Duodenal mucosa (tissue), 2 donors: ENCODE results near the gene CRYGC.

Experiments used
- H3K27ac ChIP-seq: one replicate; pipeline ENCODE4 v1.7.0; 2013; ENCODE audit warnings: low read depth, low read length
- H3K27me3 ChIP-seq, 2 donors: one replicate each; pipeline ENCODE4 v1.7.0; 2013; ENCODE audit warnings: low read length in 2 of 2, control low read depth in 1 of 2; ENCODE audit not compliant: insufficient read depth in 2 of 2, control insufficient read depth in 1 of 2
- H3K36me3 ChIP-seq, 2 donors: one replicate each; pipeline ENCODE4 v1.7.0; 2013; ENCODE audit warnings: low read length in 2 of 2, control low read depth in 1 of 2; ENCODE audit not compliant: insufficient read depth in 2 of 2, control insufficient read depth in 1 of 2
- H3K4me1 ChIP-seq, 2 donors: one replicate each; pipeline ENCODE4 v1.7.0; 2013; ENCODE audit warnings: low read length in 2 of 2, control low read depth in 1 of 2; ENCODE audit not compliant: insufficient read depth in 2 of 2, control insufficient read depth in 1 of 2
- H3K4me3 ChIP-seq, 2 donors: one replicate each; pipeline ENCODE4 v1.7.0; 2013; ENCODE audit warnings: low read length in 2 of 2, low read depth in 1 of 2
- H3K9ac ChIP-seq, 2 donors: one replicate each; pipeline ENCODE4 v1.7.0; 2013; ENCODE audit warnings: low read length in 2 of 2, low read depth in 1 of 2
- H3K9me3 ChIP-seq, 2 donors: one replicate each; pipeline ENCODE4 v1.7.0; 2013; ENCODE audit warnings: low read length in 2 of 2, control low read depth in 1 of 2; ENCODE audit not compliant: control insufficient read depth in 1 of 2

Gene CRYGC

DNA sequence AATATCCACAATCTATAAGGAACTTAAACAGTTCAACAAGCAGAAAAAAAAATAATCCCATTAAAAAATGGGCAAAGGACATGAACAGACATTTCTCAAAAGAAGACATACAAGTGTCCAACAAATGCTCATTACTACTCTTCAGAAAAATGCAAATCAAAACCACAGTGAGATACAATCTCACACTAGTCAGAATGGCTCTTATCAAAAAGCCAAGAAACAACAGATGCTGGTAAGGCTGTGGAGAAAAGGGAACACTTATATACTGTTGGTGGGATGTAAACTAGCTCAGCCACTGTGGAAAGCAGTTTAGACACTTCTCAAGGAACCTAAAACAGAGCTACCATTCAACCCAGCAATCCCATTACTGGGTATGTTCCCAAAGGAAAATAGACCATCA lies 23.5 kb upstream of the CRYGC start:
- no peaks in the 10 kb centered on the region for H3K4me1 ChIP-seq
- H3K9ac ChIP-seq, result no peak overlapping the region
- no peaks in the 10 kb centered on the region for H3K9me3 ChIP-seq
- H3K4me3 ChIP-seq, result no peak overlapping the region
- H3K36me3 ChIP-seq, result no peaks in the 10 kb centered on the region
- no peaks in the 10 kb centered on the region for H3K27me3 ChIP-seq
- H3K27ac ChIP-seq, result no peak overlapping the region

DNA sequence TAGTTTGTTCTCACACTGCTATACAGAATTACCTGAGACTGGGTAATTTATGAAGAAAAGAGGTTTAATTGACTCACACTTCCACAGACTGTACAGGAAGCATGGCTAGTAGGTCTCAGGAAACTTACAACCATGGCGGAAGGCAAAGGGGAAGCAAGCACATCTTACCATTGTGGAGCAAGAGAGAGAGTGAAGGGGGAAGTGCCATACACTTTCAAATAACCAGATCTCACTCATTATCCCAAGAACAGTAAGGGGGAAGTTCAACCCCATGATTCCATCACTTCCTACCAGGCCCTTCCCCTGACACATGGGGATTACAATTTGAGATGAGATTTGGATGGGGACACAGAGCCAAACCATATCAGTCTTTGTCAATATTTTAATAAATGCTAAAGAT lies 21.3 kb upstream of the CRYGC start:
- Histone ChIP-seq H3K27me3 (no peaks in the 10 kb centered on the region), H3K4me1 (no peaks in the 10 kb centered on the region), H3K36me3 (no peaks in the 10 kb centered on the region), H3K4me3 (no peak overlapping the region), H3K27ac (no peak overlapping the region), H3K9me3 (no peaks in the 10 kb centered on the region), H3K9ac (no peak overlapping the region)

DNA sequence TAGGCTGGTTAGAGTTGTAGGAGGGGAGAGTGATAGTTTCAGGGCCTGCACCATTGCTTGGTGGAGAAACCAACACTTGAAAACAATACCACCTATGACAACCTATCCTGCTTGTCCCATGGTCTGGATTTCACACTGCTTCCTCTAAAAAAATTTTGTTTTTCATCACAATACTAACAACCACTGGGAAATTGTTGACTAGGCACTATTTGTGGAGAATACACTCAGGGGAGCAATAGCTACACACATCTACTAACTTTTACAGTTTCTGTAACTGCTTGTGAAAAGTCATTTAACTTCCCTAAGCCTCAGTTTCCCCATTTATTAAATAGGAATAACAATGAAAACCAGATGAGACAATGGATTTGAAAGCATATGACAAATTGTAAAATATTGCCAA lies 20.5 kb upstream of the CRYGC start:
- H3K36me3 ChIP-seq, result no peaks in the 10 kb centered on the region
- H3K9ac ChIP-seq, result no peak overlapping the region
- no peaks in the 10 kb centered on the region for H3K27me3 ChIP-seq

DNA sequence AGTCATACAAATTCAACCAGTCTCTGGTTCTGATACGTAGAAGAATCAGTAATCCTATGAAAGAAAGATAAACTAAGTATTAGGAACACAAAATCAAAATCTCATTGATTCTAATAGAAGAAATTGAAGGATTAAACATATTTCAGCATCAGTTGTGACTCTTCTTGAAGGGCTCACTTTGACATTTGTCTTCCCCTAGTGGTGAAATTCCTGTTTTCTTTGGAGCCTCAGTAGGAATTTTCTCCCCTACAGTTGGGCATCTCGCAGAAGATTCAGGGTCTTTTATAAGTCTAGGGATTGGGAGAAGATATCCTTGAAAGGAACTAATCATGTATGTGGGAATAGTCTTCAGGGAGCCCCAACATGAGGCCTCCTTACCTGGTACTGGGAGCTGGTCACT lies 19.2 kb upstream of the CRYGC start:
- H3K9ac ChIP-seq, result no peak overlapping the region
- H3K9me3 ChIP-seq, result no peaks in the 10 kb centered on the region
- H3K36me3 ChIP-seq, result no peaks in the 10 kb centered on the region
- H3K27ac ChIP-seq, result no peak overlapping the region
- no peaks in the 10 kb centered on the region for H3K27me3 ChIP-seq
- no peak overlapping the region for H3K4me3 ChIP-seq
- H3K4me1 ChIP-seq, result no peaks in the 10 kb centered on the region

More for the DNA sequence above, 20.5 kb upstream of the CRYGC start:
- H3K4me3 ChIP-seq, result no peak overlapping the region
- H3K4me1 ChIP-seq, result no peaks in the 10 kb centered on the region
- no peaks in the 10 kb centered on the region for H3K9me3 ChIP-seq
- no peak overlapping the region for H3K27ac ChIP-seq

DNA sequence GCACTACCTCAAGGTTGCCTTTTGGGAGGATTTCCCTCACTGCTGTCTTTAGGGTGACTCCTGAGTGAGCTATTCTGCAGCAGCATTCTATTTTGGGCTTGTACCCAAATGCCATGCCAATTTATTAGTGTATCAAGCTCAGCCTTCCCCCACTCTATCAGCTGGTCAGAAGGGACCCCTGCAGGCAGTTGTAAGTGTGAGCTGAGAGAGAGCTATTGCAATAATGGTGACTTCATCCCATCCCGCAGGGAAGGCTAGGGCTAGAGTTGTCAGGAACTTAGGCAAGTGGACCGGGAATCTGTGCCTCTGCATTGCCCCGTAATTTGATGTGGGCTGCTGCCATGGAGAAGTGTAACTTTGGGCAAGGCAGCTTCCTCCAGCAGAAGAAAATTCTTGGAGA lies 18.1 kb upstream of the CRYGC start:
- Histone ChIP-seq H3K27ac (no peak overlapping the region), H3K27me3 (no peaks in the 10 kb centered on the region), H3K9me3 (no peaks in the 10 kb centered on the region), H3K9ac (no peak overlapping the region), H3K4me1 (peaks cover 0 to 5% of the 10 kb centered on the region in 2 donors), H3K36me3 (no peaks in the 10 kb centered on the region), H3K4me3 (no peak overlapping the region)

DNA sequence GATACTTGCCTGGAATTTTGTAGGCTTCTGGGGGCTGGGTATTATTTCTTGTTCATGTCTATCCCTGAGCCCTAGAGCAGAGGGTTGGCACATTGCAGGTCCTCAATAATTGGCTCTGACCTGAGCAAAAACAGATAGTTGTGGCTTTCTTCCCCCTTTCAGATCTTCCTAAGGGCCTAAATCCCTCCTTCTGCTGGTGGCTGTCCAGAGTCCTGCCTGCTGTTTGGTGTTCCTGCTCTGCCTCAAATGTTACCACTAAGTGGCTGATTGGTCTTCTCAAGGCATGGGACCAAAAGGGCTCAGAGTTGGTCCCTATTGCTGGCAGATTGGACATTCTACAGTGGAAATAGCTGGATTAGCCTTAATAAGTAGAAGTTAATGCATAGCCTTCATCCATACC lies 17.4 kb upstream of the CRYGC start:
- no peak overlapping the region for H3K27ac ChIP-seq
- no peak overlapping the region for H3K4me3 ChIP-seq
- no peaks in the 10 kb centered on the region for H3K36me3 ChIP-seq
- H3K9ac ChIP-seq, result no peak overlapping the region
- no peaks in the 10 kb centered on the region for H3K27me3 ChIP-seq
- H3K4me1 ChIP-seq, result peaks cover 0 to 8% of the 10 kb centered on the region in 2 donors
- H3K9me3 ChIP-seq, result no peaks in the 10 kb centered on the region

DNA sequence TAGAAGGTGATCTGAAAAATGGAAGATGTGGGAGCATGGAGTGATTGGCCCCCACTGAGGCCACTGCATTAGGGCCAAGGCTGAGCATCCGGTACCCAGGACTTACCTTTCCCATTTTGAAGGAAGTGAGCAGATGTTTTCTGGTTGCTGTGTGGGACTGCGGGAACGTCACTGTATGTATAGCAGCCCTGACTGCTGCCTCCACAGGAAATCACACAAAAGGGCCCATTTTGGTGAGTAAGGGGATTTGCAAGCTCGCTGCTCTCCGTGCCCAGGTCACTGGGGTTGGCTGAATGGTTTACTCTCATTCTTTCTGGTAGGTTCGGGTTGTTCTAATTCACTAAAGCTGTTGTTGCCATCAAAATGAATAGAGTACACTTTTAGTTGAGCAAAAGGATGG lies 16.4 kb upstream of the CRYGC start, which contains the start of gene CRYGB:
Gene CRYGB (minus strand): TSS at position 153 of the 400 bp plus-strand sequence. CDS start 38 bp downstream, at position 115.
- Histone ChIP-seq H3K9ac (no peak within 1 kb of the TSS), H3K27me3 (no peaks in the 10 kb centered on the region), H3K9me3 (no peaks in the 10 kb centered on the region), H3K4me3 (no peak within 1 kb of the TSS), H3K4me1 (peaks cover 0 to 8% of the 10 kb centered on the region in 2 donors), H3K27ac (no peak within 1 kb of the TSS), H3K36me3 (no peaks in the 10 kb centered on the region)

DNA sequence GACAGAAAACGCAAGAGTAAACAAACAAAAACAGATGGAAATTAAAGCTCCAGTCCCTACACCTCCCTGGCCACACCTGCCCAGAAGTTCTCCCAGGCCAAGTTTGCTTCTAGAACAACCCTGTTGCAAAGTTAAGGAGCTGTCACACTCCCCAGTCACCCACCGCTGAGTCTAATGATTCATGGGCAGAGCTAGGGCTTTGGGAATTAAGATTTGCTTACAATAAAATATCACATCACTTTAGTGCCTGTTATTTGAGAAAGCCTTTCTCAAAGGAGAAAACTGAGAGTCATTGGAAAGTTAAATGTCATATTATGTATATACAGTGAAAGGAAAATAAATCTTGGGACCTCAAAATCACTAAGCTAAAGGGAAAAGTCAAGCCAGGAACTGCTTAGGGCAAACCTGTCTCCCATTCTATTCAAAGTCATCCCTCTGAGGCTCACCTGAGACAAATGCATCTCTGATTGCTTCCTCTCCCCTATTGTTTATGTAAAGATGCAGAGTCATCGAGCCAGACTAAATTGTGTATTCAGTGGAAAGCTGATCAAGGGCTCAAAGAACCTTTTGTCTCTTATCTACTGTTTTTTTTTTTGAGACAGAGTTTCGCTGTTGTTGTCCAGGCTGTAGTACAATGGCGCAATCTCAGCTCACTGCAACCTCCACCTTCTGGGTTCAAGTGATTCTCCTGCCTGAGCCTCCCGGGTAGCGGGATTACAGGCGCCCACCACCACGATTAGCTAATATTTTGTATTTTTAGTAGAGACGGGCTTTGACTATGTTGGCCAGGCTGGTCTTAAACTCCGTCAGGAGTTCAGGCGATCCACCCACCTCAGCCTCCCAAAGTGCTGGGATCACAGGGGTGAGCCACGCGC lies 13.5 kb upstream of the CRYGC start:
- no peak overlapping the region for H3K27ac ChIP-seq
- H3K27me3 ChIP-seq, result no peaks in the 10 kb centered on the region
- no peaks in the 10 kb centered on the region for H3K9me3 ChIP-seq
- H3K4me1 ChIP-seq, result peaks cover 0 to 8% of the 10 kb centered on the region in 2 donors
- H3K36me3 ChIP-seq, result no peaks in the 10 kb centered on the region
- H3K9ac ChIP-seq, result no peak overlapping the region
- H3K4me3 ChIP-seq, result no peak overlapping the region

DNA sequence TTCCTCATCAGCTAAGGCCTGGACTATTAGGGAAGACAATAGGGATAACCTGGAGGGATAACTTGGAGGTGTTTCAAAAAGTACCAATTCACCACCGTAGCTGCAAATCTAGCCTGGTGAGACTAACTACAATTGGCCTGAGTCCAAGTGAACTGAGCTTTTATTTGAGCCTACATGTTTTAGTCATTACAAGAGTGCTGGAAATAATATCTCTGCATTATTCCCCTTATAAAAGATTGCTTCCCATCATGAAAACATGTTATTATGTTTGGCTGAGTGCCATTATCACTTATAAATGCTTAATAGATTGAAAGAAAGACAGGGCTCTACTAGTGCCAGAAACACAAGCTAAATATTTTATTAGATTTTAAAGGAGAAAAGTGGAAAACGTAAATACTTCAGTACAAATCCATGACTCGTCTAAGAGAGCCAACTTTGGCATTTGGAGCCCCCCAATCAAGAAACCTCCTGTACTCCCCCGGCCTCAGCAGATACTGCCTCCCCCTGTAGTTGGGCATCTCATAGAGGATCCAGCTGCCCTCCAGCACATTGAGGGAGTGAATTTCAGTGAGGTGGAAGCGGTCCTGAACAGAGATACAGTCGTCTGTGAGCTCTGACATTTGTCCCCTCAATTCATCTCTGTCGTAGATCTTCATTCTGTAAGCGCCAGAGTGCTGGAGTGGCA lies 12.8 kb upstream of the CRYGC start:
- Histone ChIP-seq H3K27me3 (no peaks in the 10 kb centered on the region), H3K4me3 (no peak overlapping the region), H3K4me1 (peaks cover 0 to 8% of the 10 kb centered on the region in 2 donors), H3K9me3 (no peaks in the 10 kb centered on the region), H3K9ac (no peak overlapping the region), H3K27ac (no peak overlapping the region), H3K36me3 (no peaks in the 10 kb centered on the region)

DNA sequence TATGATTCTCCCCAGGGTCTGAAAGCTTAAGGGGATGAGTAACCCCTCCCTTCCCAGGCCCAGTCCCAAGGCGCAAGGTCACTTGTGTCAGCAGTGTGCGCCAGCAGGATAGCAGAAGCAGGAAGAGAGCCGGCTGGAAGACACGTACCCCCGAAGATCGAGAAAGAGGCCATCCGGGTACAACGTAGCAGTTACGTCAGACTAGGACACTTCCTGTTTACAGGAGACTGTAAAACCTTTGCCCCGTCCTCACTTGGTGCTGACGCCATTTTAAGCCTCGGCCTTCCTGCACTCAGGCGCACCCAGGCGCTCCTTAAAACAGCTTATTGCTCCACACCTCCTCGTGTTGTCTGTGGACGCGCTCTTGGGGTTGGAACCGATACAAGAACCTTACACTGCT lies 9.8 kb upstream of the CRYGC start:
- H3K27ac ChIP-seq, result no peak overlapping the region
- H3K27me3 ChIP-seq, result no peaks in the 10 kb centered on the region
- no peaks in the 10 kb centered on the region for H3K9me3 ChIP-seq
- peaks cover 27 to 31% of the 10 kb centered on the region in 2 donors for H3K4me1 ChIP-seq
- no peak overlapping the region for H3K9ac ChIP-seq
- H3K4me3 ChIP-seq, result no peak overlapping the region
- H3K36me3 ChIP-seq, result no peaks in the 10 kb centered on the region
